ENCODE measurements around the gene CDH2.

Gene CDH2

GRCh38 chr18:28176948-28177827, at the start of gene CDH2:
Gene CDH2 (minus strand): TSS chr18:28177130. CDS start chr18:28177022, 108 bp downstream.
- no peak for DNase-seq (ENCODE audit: low spot score)

- DNase-seq (ENCODE audit: low spot score): no peak
Observed at GRCh38 chr18:28212060-28212459, 35.1 kb upstream of the CDH2 start.

GRCh38 chr18:28208712-28209265, 31.9 kb upstream of the CDH2 start:
- DNase-seq (ENCODE audit: low spot score): no peak

GRCh38 chr18:28208268-28208667, 31.3 kb upstream of the CDH2 start:
- no peak for DNase-seq (ENCODE audit: low spot score)

- DNase-seq (ENCODE audit: low spot score): no peak
Observed at GRCh38 chr18:28204154-28204553, 27.2 kb upstream of the CDH2 start.

GRCh38 chr18:28201056-28201455, 24.1 kb upstream of the CDH2 start:
- no peak for DNase-seq (ENCODE audit: low spot score)

GRCh38 chr18:28198620-28199019, 21.7 kb upstream of the CDH2 start:
- DNase-seq (ENCODE audit: low spot score): no peak

GRCh38 chr18:28193177-28193778, 16.3 kb upstream of the CDH2 start:
- DNase-seq (ENCODE audit: low spot score): no peak

GRCh38 chr18:28189400-28190239, 12.7 kb upstream of the CDH2 start:
- DNase-seq (ENCODE audit: low spot score): peak; percentile 7

GRCh38 chr18:28185121-28185520, 8.2 kb upstream of the CDH2 start:
- no peak for DNase-seq (ENCODE audit: low spot score)

GRCh38 chr18:28183418-28184078, 6.6 kb upstream of the CDH2 start:
- DNase-seq (ENCODE audit: low spot score): no peak

GRCh38 chr18:28181616-28182015, 4.7 kb upstream of the CDH2 start:
- DNase-seq (ENCODE audit: low spot score): no peak

GRCh38 chr18:28178720-28179119, 1.8 kb upstream of the CDH2 start:
- DNase-seq (ENCODE audit: low spot score): no peak

GRCh38 chr18:28177828-28178635, 1.1 kb upstream of the CDH2 start:
- no peak for DNase-seq (ENCODE audit: low spot score)

- no peak for DNase-seq (ENCODE audit: low spot score)
Observed at GRCh38 chr18:28176698-28176947, 307 bp downstream of the CDH2 start.

- DNase-seq (ENCODE audit: low spot score): no peak
Observed at GRCh38 chr18:28175930-28176697, 816 bp downstream of the CDH2 start.

- DNase-seq (ENCODE audit: low spot score): no peak
Observed at GRCh38 chr18:28175150-28175929, 1.6 kb downstream of the CDH2 start.

- no peak for DNase-seq (ENCODE audit: low spot score)
Observed at GRCh38 chr18:28174181-28174905, 2.6 kb downstream of the CDH2 start.

GRCh38 chr18:28171837-28172236, 5.1 kb downstream of the CDH2 start:
- DNase-seq (ENCODE audit: low spot score): no peak

Measured in RKO (cell line).